SK-N-SH treated with all-trans-retinoic acid at 6 μM for 48 hours (cell line): ENCODE data around the gene MSANTD4.

ENCODE experiments used
- ARNTL ChIP-seq: fragments of 450-650 bp; formaldehyde crosslinking; IDR thresholded peaks from 2 replicates; pipeline ENCODE4 v1.5.0; 2020; ENCODE audit warnings: low read depth, mild to moderate bottlenecking, moderate library complexity, borderline replicate concordance
- BACH2 ChIP-seq: fragments of 250-450 bp; sonication (Bioruptor Pico); IDR thresholded peaks from 2 replicates; pipeline ENCODE4 v1.9.0; 2021; ENCODE audit warnings: mild to moderate bottlenecking, borderline replicate concordance
- CREB5 ChIP-seq: fragments of 250-450 bp; sonication (Bioruptor Pico); IDR thresholded peaks from 2 replicates; pipeline ENCODE4 v1.5.1; 2020; ENCODE audit warnings: low read depth, mild to moderate bottlenecking, moderate library complexity
- CSRNP3 ChIP-seq: fragments of 250-450 bp; sonication (Bioruptor Pico); IDR thresholded peaks from 2 replicates; pipeline ENCODE4 v1.5.1; 2021; ENCODE audit warnings: mild to moderate bottlenecking, moderate library complexity
- GLIS3 ChIP-seq: fragments of 250-450 bp; sonication (Bioruptor Pico); IDR thresholded peaks from 2 replicates; pipeline ENCODE4 v1.5.0; 2020; ENCODE audit warnings: mild to moderate bottlenecking, moderate library complexity
- OSR1 ChIP-seq: fragments of 250-450 bp; sonication (Bioruptor Pico); IDR thresholded peaks from 2 replicates; pipeline ENCODE4 v1.8.0; 2022; ENCODE audit warnings: moderate library complexity, mild to moderate bottlenecking, inconsistent platforms
- PATZ1 ChIP-seq: fragments of 250-450 bp; sonication (Bioruptor Pico); IDR thresholded peaks from 2 replicates; pipeline ENCODE4 v1.8.0; 2020; ENCODE audit warnings: mild to moderate bottlenecking, moderate library complexity, borderline replicate concordance
- RARB ChIP-seq: fragments of 250-450 bp; sonication (Bioruptor Pico); IDR thresholded peaks from 2 replicates; pipeline ENCODE4 v1.8.0; 2021; ENCODE audit warnings: mild to moderate bottlenecking, moderate library complexity
- TCF4 ChIP-seq: fragments of 250-450 bp; sonication (Bioruptor Pico); IDR thresholded peaks from 2 replicates; pipeline ENCODE4 v1.8.0; 2021; ENCODE audit warnings: mild to moderate bottlenecking, moderate library complexity, borderline replicate concordance
- ZFP3 ChIP-seq: fragments of 250-450 bp; sonication (Bioruptor Pico); IDR thresholded peaks from 2 replicates; pipeline ENCODE4 v1.5.0; 2020; ENCODE audit warnings: mild to moderate bottlenecking, moderate library complexity
- ZNF565 ChIP-seq: fragments of 450-650 bp; formaldehyde crosslinking; conservative IDR thresholded peaks from 2 replicates; pipeline ENCODE4 v1.5.0; 2020; ENCODE audit warnings: low read depth, mild to moderate bottlenecking, moderate library complexity
- ZNF70 ChIP-seq: fragments of 450-650 bp; formaldehyde crosslinking; IDR thresholded peaks from 2 replicates; pipeline ENCODE4 v1.5.0; 2020; ENCODE audit warnings: mild to moderate bottlenecking, moderate library complexity

- TF ChIP-seq CSRNP3 (CRISPR knock-in tag) (no peak), ZFP3 (no peak), BACH2 (CRISPR knock-in tag) (no peak), PATZ1 (CRISPR knock-in tag) (no peak), GLIS3 (CRISPR knock-in tag) (no peak), ARNTL (CRISPR knock-in tag) (no peak), ZNF565 (CRISPR knock-in tag) (no peak), ZNF70 (CRISPR knock-in tag) (no peak), TCF4 (CRISPR knock-in tag) (no peak), OSR1 (CRISPR knock-in tag) (no peak), CREB5 (CRISPR knock-in tag) (no peak), RARB (CRISPR knock-in tag) (no peak)
Measured at GRCh38 chr11:106047631-106048030, 25.6 kb upstream of the MSANTD4 start.
